HG02798 (cell line): ENCODE measurements around the gene BTNL9.
"Not testable (repeated sequence)": the region's sequence is repeated elsewhere in the genome, so short reads cannot be mapped to it uniquely, and the experiment has no call there.

Experiments
- ATAC-seq: cut with Tn5 transposase; IDR thresholded peaks from one replicate; pipeline ENCODE4 v1.9.1; 2021; ENCODE audit warnings: mild to moderate bottlenecking; ENCODE audit not compliant: unreplicated experiment, poor library complexity

BTNL9 gene

DNA sequence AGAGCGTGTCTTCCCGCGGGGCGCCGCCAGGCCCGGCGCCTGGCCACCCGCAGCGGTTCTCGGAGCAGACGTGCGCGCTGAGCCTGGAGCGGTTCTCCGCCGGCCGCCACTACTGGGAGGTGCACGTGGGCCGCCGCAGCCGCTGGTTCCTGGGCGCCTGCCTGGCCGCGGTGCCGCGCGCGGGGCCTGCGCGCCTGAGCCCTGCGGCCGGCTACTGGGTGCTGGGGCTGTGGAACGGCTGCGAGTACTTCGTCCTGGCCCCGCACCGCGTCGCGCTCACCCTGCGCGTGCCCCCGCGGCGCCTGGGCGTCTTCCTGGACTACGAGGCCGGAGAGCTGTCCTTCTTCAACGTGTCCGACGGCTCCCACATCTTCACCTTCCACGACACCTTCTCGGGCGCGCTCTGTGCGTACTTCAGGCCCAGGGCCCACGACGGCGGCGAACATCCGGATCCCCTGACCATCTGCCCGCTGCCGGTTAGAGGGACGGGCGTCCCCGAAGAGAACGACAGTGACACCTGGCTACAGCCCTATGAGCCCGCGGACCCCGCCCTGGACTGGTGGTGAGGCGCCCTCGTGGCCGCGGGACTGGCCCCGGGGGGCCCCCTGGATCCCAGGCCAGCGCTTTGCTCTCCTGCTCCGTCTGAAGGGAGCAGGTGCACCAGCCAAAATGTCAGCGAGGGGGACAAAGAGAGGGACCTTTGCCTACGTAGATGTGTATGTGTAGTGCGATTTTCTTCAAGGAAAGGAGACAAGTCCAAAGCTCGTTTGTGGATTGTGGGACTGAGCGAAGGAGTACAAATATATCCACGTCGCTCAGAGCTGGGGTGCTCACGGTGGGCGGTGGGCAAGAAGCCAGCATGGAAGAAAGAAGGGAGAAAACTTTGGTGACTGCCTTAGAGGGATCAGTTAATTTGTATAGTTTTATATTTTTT lies 19.5 kb downstream of the BTNL9 start:
- no peak for ATAC-seq

DNA sequence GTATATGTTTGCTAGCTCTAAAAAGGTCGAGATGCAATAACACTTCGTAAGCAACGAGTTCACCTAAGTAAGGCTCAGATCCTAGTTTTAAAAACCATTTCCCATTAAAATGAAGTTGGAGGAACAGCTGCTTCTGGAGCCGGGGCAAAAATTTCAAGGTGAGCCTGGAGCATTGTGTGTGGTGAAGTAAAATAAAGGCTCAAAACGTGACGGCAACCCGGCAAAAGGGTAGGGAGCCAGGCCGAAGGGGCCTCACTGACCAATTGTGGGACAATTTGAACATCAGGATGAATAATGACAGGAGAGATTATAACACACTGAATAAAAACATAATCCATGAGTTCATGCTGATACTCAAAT lies 20.1 kb downstream of the BTNL9 start:
- ATAC-seq, result no peak

DNA sequence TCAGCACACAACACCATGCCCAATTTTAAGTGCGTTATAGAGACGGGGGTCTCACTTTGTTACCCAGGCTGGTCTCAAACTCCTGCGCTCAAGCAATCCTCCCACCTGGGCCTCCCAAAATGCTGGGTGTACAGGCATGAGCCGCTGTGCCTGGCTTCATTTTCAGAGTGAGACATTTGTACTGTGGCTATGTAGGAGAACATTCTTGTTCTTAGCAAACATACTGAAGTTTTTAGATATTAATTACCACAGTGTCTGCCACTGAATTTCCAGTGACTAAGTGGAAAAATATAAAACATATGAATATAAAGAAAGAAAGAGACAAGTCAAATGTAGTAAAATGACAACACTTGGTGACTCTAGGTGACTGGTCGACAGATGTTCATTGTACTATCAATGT lies 20.9 kb downstream of the BTNL9 start:
- ATAC-seq, result no peak

DNA sequence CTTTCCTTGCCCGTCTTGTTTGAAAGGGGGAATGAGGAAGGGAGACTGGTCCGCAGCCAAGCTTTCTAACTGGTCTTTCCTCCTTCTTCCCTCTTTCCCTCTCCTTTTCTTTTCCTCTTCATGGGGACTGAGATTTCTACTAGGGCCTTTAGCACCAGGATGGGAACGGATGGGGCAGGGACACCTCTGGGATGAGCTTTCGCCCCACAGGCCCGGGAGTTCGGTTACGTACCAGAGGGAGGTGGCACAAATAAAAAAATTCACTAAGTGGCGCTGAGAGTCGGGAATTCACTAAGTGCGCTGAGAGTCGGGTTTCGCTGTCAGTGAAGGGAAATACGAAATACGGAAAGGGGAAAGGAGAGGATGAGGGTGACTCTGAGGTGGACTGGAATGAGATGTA lies 21.6 kb downstream of the BTNL9 start:
- ATAC-seq, result no peak

DNA sequence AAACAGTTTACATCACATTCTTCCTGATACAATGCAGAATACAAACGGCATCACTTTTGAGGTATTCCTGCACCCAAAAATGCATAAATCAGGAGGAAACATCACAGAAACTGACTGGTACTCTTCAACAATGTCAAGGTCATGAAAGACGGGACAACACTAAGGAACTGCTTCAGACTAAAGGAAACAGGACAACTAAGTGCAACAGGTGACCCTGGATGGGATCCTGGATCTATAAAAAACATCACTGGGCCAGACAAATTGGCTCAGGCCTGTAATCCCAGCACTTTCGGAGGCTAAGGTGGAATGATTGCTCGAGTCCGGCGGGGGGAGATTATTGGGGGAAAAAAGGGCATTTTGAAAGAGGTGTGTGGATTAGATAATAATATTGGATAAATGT lies 22.6 kb downstream of the BTNL9 start:
- no peak for ATAC-seq

DNA sequence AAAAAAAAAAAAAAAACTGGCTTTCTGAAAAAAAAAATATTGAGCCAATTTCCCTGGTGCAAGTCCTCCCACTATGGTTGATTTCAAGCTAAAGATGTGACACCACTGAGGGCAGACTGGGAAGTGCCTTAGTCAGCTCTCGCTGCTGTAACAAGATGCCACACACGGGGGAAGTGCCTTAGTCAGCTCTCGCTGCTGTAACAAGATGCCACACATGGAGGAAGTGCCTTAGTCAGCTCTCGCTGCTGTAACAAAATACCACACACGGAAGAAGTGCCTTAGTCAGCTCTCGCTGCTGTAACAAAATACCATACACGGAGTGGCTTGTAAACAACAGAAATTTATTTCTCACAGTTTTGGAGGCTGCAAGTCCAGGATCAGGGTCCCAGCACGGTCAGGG lies 23.4 kb downstream of the BTNL9 start:
- ATAC-seq, result no peak

DNA sequence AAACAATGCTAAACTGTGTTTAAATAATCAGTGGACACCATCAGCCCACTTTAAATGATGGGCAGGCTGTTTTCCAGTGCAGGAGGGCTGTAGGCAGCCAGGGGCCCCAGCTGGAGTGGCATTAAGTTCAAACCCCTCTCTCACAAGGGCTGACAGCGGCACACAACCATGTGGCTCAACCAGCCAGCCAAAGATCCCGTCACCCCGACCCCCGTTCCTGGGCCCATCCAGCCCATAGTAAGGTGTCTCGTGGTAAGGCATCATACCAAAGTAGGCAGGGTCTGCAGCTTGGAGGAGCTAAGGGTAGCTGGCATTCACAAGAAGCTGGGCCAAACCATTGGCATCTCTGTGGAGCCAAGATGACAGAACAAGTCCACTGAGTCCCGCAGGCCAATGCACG lies 24.9 kb downstream of the BTNL9 start:
- no peak for ATAC-seq

DNA sequence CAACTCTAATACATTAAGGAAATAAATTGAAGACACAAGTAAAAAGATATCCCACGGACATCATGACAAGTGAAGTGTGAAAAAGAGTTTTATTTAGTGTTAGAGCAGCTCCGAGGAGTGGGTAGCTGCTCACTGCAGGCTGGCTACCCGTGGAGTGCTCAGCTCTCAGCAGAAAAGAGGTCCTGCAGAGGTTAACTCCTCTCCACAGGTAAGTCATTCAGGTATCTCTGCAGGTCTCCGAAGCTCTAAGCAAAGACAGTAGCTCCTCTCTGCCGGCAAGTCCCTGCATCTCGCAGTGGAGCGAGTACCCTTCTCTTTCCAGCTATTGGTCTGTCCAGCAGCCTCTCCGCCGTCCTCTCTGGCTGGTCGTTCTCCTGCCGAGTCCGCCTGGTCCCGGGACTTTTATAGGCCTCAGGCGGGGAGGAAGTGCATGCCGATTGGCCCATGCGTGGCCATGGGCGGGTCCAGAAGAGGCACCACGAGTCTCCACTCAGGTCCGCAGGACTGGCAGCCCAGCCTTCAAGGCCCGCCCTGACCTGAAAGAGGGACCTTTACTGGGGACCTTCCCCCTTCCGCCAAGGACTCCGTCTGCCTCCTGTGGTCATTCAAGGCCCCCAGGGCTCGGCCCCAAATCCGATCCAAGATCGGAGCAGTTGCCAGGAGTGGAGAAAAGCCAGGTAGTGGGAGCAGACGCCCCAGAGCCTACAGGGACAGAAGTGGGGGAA lies 29.9 kb downstream of the BTNL9 start:
- no peak for ATAC-seq

DNA sequence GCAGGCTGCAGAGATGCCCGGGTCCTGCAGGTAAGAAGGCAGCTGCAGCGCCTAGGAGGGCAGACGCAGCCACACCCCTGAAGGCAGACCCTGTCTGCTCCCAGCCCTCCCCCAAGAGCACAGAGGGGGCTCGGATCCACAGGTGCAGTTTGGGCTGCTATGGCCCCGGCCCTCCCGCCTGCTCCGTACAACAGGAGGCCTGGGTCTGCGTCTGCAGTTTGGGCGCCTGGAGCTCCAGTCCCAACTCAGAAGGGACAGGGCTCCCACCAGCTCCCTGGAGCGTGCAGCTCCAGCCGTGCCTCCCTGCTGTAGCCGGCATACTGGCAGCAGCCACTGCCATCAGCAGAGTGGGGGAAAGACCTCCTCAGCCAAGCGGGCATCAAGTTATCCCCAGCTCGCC lies 30.5 kb downstream of the BTNL9 start:
- no peak for ATAC-seq

DNA sequence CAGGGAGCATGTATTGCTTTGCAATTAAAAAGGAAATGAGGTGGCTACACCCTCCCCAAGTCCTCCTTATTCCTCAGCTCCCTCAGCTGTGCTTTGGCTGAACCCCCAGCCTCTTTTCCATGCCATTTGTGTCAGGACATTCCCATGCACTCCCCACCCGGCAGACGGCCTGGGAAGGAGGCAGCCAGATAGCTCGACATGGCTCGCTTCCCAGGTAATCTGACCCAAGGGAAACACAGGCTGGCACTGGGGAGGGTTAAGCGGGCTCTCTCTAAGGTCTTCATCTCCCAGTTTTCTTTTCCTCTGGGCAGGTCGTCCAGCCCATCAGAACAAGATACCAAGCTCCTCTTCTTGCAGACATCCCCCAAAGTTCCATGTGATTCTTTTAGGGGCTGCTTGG lies 31.2 kb downstream of the BTNL9 start:
- no peak for ATAC-seq

DNA sequence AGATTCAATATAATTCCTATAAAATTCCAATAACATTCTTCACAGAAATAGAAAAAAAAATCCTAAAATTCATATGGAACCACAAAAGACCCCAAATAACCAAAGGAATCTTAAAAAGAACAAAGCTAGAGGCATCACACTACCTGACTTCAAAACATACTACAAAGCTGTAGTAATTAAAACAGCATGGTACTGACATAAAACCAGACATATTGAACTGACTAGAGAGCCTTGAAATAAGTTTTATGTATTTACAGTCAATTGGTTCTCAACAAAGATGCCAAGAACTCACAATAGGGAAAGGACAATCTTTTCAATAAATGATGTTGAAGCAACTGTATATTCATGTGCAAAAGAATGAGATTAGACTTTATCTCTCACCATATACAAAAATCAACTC lies 36.9 kb downstream of the BTNL9 start:
- no peak for ATAC-seq

DNA sequence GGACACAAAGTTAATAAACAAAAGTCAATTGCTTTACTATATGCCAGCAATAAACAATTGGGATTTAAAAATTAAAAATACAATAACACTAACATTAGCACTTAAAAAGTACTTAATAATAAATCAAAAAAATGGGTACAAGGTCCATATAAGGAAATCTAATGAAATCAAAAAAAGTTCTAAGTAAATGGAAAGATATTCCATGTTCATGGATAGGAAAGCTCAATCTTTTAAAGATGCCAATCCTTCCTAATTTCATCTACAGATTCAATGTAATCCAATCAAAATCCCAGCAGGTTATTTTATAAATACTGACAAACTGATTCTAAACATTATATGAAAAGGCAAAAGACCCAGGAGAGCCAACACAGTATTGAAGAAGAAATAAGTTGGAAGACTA lies 41.9 kb downstream of the BTNL9 start:
- no peak for ATAC-seq

DNA sequence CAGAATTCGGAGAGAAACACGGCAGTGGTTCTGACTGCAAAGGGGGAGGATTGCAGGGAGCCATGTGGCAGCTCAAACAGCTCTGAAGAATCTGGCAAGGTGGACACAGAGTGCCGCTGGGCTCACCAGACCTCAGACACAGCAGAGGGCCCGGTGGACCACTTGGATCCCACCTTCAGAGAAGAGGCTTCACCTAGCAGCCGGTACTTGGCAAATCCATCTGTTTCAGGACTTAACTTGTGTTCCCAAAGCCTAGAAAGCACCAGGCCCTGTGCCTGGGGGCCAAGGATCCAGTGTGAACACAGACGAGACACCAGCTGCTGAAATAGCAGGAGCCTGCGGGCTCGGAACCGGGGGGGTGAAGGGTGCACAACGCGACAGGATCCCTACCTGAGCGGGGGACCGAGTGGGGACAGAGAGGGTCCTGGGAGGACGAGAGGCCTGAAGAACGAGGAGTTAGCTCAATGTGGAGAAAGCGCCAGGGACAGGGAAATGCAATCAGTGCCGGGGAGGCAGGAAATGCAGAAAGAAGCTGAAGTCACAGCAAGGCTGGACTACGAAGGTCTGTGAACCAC lies 44.6 kb downstream of the BTNL9 start:
- ATAC-seq, result no peak

DNA sequence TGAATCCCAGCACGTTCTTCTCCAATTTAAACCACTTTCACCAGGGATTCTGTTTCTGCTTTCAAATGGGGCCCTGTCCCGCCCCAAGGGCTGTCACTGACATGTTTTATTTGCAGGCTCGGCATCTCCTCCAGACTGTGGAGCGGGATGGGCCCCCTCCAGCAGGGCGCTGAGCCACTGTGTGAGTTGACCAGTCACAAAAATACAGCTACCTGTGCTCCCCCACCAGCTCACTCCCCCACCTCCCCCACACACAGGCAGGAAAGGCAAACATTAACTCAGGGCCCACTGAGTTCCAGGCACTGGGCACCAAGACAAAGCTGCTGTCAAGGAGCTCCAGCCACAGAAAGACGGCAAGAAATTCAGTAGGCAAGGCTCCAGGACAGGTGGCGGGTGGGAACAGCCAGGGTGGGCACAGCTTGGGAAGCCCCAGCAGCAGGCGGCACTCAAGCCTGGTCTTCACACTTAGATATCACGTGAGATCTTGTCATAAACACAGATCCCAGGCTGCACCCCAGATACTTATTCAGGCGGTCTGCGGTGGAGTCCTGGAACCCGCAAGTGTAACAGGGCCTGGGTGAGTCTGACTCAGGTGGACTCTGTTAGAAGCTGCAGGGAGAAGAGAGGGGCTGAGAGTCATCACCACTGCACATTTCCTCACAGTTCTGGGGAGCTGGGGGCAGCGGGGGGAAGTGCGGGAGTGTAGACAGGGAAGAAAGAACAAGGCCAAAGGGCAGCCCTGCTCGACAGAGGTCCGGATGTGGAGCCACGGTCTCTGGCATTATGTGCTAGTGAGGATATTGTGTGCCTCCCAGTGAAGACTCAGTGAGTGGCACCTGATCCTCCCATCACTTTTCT lies 46.2 kb downstream of the BTNL9 start:
- no peak for ATAC-seq

DNA sequence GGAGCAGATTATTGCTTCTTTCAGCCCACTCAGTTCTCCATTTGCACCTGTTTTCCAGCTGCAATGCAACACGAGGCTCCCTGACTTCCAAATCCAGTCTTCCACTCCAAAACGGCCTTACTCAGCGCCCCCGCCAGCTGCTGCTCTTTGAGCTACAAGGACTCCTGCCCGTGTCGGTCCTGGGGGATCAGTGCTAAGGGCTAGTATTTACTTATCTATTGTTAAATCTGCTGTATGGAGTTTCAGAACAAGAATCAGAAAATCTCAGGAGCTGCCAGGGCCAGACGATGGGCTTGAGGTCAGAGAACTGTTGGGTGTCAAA lies 46.8 kb downstream of the BTNL9 start:
- no peak for ATAC-seq

DNA sequence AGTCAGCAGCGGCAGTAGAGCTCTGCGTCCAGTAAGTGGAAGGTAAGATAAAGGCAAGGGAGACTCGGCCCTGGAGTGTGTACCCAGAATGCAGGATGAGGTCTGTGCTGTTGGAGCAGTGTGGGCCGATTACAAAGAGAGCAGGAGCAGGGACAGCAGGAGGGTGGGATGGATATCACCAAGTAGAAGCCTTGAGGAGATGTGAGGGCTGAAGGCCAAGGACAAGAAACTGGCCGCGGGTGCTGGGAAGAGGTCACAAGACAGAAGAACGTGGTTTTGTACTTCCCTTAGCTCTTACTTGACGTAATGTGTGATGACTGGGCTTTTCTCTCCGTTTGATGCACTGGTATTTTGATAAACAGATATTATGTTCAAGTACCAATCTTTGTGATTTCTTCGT lies 47.2 kb downstream of the BTNL9 start:
- ATAC-seq, result no peak

DNA sequence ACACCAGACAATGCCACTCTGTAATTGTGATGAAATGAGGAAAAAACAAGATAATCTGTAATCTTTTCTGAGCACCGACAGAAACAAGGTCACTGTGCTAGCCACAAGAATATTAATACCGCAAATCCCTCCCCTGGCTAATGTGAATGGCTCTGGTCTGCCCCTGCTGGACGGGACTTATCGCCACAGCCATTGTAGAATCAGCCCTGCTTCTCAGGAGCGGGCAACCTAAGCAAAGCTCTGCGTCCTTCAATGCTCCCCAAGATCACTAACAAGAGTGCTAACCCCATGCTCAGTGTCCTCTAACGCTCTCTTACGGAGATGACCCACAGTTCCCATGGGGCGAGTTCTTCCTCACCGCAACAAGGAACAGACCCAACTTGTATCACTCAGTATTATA lies 48.2 kb downstream of the BTNL9 start:
- no peak for ATAC-seq

DNA sequence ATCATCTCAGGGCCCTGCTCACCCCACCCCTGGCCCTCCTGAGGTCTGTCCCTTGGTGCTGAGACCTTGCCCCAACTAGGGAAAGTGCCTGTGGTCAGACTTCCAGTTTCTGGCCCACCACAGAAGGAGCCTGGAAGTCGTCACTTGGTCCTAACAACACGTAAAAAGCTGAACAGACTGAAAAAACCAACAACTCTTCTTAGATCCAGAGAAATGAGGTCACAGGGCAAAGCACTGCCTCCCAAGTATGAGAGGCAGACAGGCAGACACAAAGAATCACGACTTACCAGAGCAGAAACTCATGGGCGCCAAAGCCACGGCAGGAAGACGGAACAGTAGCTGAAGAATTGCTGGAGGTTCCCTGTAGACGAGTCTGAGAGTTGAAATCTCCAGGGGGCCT lies 52.4 kb downstream of the BTNL9 start:
- no peak for ATAC-seq

DNA sequence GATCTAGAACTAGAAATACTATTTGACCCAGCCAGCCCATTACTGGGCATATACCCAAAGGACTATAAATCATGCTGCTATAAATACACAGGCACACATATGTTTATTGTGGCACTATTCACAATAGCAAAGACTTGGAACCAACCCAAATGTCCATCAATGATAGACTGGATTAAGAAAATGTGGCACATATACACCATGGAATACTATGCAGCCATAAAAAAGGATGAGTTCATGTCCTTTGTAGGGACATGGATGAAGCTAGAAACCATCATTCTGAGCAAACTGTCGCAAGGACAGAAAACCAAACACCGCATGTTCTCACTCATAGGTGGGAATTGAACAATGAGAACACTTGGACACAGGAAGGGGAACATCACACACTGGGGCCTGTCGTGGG lies 55.1 kb downstream of the BTNL9 start:
- ATAC-seq, result not testable (repeated sequence)

DNA sequence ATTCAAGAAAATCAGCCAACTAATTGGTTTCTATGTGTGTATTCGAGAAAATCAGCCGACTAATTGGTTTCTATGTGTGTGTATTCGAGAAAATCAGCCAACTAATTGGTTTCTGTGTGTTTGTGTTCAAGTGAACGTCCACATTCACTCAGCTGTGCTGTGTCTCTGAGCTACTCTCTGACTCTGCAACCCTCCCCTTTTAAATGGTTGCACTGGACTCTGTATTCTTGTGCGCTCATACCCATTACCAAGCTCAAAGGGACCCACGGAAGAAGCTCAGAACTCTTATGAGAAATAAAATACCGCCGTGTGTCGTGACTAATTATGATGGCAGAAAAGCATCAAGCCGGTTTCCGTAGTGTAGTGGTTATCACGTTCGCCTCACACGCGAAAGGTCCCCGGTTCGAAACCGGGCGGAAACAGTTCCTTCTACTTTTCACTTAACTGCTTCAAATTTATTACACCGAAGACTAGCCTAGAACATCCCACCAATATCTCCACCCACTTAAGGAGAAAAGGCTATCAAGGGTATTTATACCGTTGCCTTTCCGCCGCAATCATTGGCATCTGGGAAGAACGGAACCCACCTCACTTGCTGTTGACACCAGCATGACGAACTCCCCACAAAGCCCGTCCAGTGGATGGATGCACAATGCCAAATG lies 56.8 kb downstream of the BTNL9 start:
- ATAC-seq, result not testable (repeated sequence)
